Subcutaneous abdominal adipose tissue (tissue), 5 donors: ENCODE results near the gene CCDC149.

Experiments
- H3K27ac ChIP-seq: one replicate; pipeline ENCODE4 v1.7.0; 2013; ENCODE audit warnings: low read depth, mild to moderate bottlenecking, inconsistent platforms, low read length, moderate library complexity
- H3K27me3 ChIP-seq, 5 donors: one replicate each; pipeline ENCODE4 v1.7.0; 2013; ENCODE audit warnings: low read length in 5 of 5, inconsistent platforms in 1 of 5; ENCODE audit not compliant: control insufficient read depth in 5 of 5, insufficient read depth in 4 of 5
- H3K36me3 ChIP-seq, 5 donors: one replicate each; pipeline ENCODE4 v1.7.0; 2013; ENCODE audit warnings: low read length in 5 of 5; ENCODE audit not compliant: control insufficient read depth in 5 of 5, insufficient read depth in 5 of 5
- H3K4me1 ChIP-seq, 5 donors: one replicate each; pipeline ENCODE4 v1.7.0; 2013; ENCODE audit warnings: low read length in 5 of 5, mild to moderate bottlenecking in 3 of 5, moderate library complexity in 1 of 5; ENCODE audit not compliant: control insufficient read depth in 5 of 5, insufficient read depth in 5 of 5
- H3K4me3 ChIP-seq, 5 donors: one replicate each; pipeline ENCODE4 v1.7.0; 2013; ENCODE audit warnings: low read length in 5 of 5, low read depth in 1 of 5
- H3K9ac ChIP-seq, 5 donors: one replicate each; pipeline ENCODE4 v1.7.0; 2013; ENCODE audit warnings: low read length in 5 of 5, mild to moderate bottlenecking in 4 of 5, moderate library complexity in 3 of 5
- H3K9me3 ChIP-seq, 5 donors: one replicate each; pipeline ENCODE4 v1.7.0; 2013; ENCODE audit warnings: low read length in 5 of 5; ENCODE audit not compliant: control insufficient read depth in 5 of 5
- donor health status: healthy.
- donor health status: healthy.
- donor health status: healthy.
- donor health status: healthy.
- donor health status: healthy.

Gene CCDC149

GRCh38 chr4:24774452-24774851, 138.4 kb downstream of the CCDC149 start:
- Histone ChIP-seq H3K9ac (no peak overlapping the region), H3K9me3 (no peaks in the 10 kb centered on the region), H3K4me1 (peaks cover 7 to 20% (median 13%) of the 10 kb centered on the region in 5 donors), H3K36me3 (no peaks in the 10 kb centered on the region), H3K4me3 (no peak overlapping the region), H3K27me3 (no peaks in the 10 kb centered on the region), H3K27ac (no peak overlapping the region)

GRCh38 chr4:24772952-24773351, 139.9 kb downstream of the CCDC149 start:
- Histone ChIP-seq H3K36me3 (no peaks in the 10 kb centered on the region), H3K9ac (no peak overlapping the region), H3K27me3 (no peaks in the 10 kb centered on the region), H3K27ac (no peak overlapping the region), H3K4me3 (no peak overlapping the region), H3K9me3 (no peaks in the 10 kb centered on the region), H3K4me1 (peaks cover 0 to 7% (median 5%) of the 10 kb centered on the region in 5 donors)

- Histone ChIP-seq H3K4me1 (peaks cover 0 to 3% (median 0%) of the 10 kb centered on the region in 5 donors), H3K4me3 (no peak overlapping the region), H3K27ac (no peak overlapping the region), H3K27me3 (no peaks in the 10 kb centered on the region), H3K9ac (no peak overlapping the region), H3K36me3 (no peaks in the 10 kb centered on the region), H3K9me3 (no peaks in the 10 kb centered on the region)
Observed at GRCh38 chr4:24772061-24772705, 140.7 kb downstream of the CCDC149 start.

- Histone ChIP-seq H3K4me1 (peaks cover 0 to 3% (median 0%) of the 10 kb centered on the region in 5 donors), H3K27me3 (no peaks in the 10 kb centered on the region), H3K36me3 (no peaks in the 10 kb centered on the region)
Observed at GRCh38 chr4:24771241-24771640, 141.6 kb downstream of the CCDC149 start.

GRCh38 chr4:24770667-24771066, 142.2 kb downstream of the CCDC149 start:
- H3K27ac ChIP-seq: no peak overlapping the region

More at GRCh38 chr4:24771241-24771640, 141.6 kb downstream of the CCDC149 start:
- Histone ChIP-seq H3K4me3 (no peak overlapping the region), H3K27ac (no peak overlapping the region), H3K9me3 (no peaks in the 10 kb centered on the region), H3K9ac (no peak overlapping the region)

GRCh38 chr4:24770032-24770584, 142.7 kb downstream of the CCDC149 start:
- no peak overlapping the region for H3K4me3 ChIP-seq
- H3K4me1 ChIP-seq: peaks cover 0 to 3% (median 0%) of the 10 kb centered on the region in 5 donors
- H3K27ac ChIP-seq: no peak overlapping the region
- no peaks in the 10 kb centered on the region for H3K9me3 ChIP-seq
- no peaks in the 10 kb centered on the region for H3K27me3 ChIP-seq
- H3K9ac ChIP-seq: no peak overlapping the region
- H3K36me3 ChIP-seq: no peaks in the 10 kb centered on the region

More at GRCh38 chr4:24770667-24771066, 142.2 kb downstream of the CCDC149 start:
- no peaks in the 10 kb centered on the region for H3K9me3 ChIP-seq
- H3K36me3 ChIP-seq: no peaks in the 10 kb centered on the region
- no peak overlapping the region for H3K4me3 ChIP-seq
- H3K4me1 ChIP-seq: peaks cover 0 to 3% (median 0%) of the 10 kb centered on the region in 5 donors
- H3K9ac ChIP-seq: no peak overlapping the region
- no peaks in the 10 kb centered on the region for H3K27me3 ChIP-seq

- Histone ChIP-seq H3K9me3 (no peaks in the 10 kb centered on the region), H3K27ac (no peak overlapping the region), H3K27me3 (no peaks in the 10 kb centered on the region), H3K4me1 (peaks cover 0 to 3% (median 0%) of the 10 kb centered on the region in 5 donors), H3K4me3 (no peak overlapping the region), H3K36me3 (no peaks in the 10 kb centered on the region), H3K9ac (no peak overlapping the region)
Observed at GRCh38 chr4:24769571-24769970, 143.3 kb downstream of the CCDC149 start.

- no peak overlapping the region for H3K27ac ChIP-seq
- no peak overlapping the region for H3K9ac ChIP-seq
- peaks cover 0 to 3% (median 0%) of the 10 kb centered on the region in 5 donors for H3K4me1 ChIP-seq
- no peak overlapping the region for H3K4me3 ChIP-seq
- no peaks in the 10 kb centered on the region for H3K27me3 ChIP-seq
- no peaks in the 10 kb centered on the region for H3K9me3 ChIP-seq
- H3K36me3 ChIP-seq: no peaks in the 10 kb centered on the region
Observed at GRCh38 chr4:24768604-24769003, 144.2 kb downstream of the CCDC149 start.

- peaks cover 0 to 3% (median 0%) of the 10 kb centered on the region in 5 donors for H3K4me1 ChIP-seq
- H3K4me3 ChIP-seq: no peak overlapping the region
- H3K27me3 ChIP-seq: no peaks in the 10 kb centered on the region
- no peaks in the 10 kb centered on the region for H3K36me3 ChIP-seq
- H3K9ac ChIP-seq: no peak overlapping the region
- H3K27ac ChIP-seq: no peak overlapping the region
- H3K9me3 ChIP-seq: no peaks in the 10 kb centered on the region
Observed at GRCh38 chr4:24768006-24768405, 144.8 kb downstream of the CCDC149 start.

- H3K27me3 ChIP-seq: no peaks in the 10 kb centered on the region
- no peak overlapping the region for H3K9ac ChIP-seq
- H3K9me3 ChIP-seq: no peaks in the 10 kb centered on the region
- H3K4me1 ChIP-seq: peaks cover 0 to 3% (median 0%) of the 10 kb centered on the region in 5 donors
- no peak overlapping the region for H3K27ac ChIP-seq
- H3K36me3 ChIP-seq: no peaks in the 10 kb centered on the region
- H3K4me3 ChIP-seq: no peak overlapping the region
Observed at GRCh38 chr4:24765376-24765988, 147.4 kb downstream of the CCDC149 start.
